Measurements from ENCODE around the gene FAM53A.
"Not testable (repeated sequence)": the region's sequence is repeated elsewhere in the genome, so short reads cannot be mapped to it uniquely, and the experiment has no call there.

FAM53A gene

GRCh38 chr4:1652088-1652487, 32.0 kb downstream of the FAM53A start:
- H3K27me3 ChIP-seq (ENCODE audit: control insufficient read depth, insufficient read depth, low read length), result no peaks in the 10 kb centered on the region
- H3K9ac ChIP-seq (ENCODE audit: low read length), result no peak overlapping the region
- no peaks in the 10 kb centered on the region for H3K4me1 ChIP-seq (ENCODE audit: control insufficient read depth, low read depth, low read length)
- H3K4me3 ChIP-seq (ENCODE audit: low read length), result no peak overlapping the region
- no peaks in the 10 kb centered on the region for H3K36me3 ChIP-seq (ENCODE audit: control insufficient read depth, low read depth, low read length)
- no peaks in the 10 kb centered on the region for H3K9me3 ChIP-seq (ENCODE audit: control insufficient read depth, low read depth, low read length)
- H3K27ac ChIP-seq (ENCODE audit: low read length), result no peak overlapping the region

- Histone ChIP-seq H3K9ac (ENCODE audit: low read length) (no peak overlapping the region), H3K4me1 (ENCODE audit: control insufficient read depth, low read depth, low read length) (no peaks in the 10 kb centered on the region), H3K27ac (ENCODE audit: low read length) (no peak overlapping the region), H3K9me3 (ENCODE audit: control insufficient read depth, low read depth, low read length) (no peaks in the 10 kb centered on the region), H3K4me3 (ENCODE audit: low read length) (no peak overlapping the region), H3K27me3 (ENCODE audit: control insufficient read depth, insufficient read depth, low read length) (no peaks in the 10 kb centered on the region), H3K36me3 (ENCODE audit: control insufficient read depth, low read depth, low read length) (no peaks in the 10 kb centered on the region)
These were observed 32.5 kb downstream of the FAM53A start for GRCh38 chr4:1651609-1652008.

GRCh38 chr4:1648962-1649361, 35.2 kb downstream of the FAM53A start:
- H3K27me3 ChIP-seq (ENCODE audit: control insufficient read depth, insufficient read depth, low read length), result no peaks in the 10 kb centered on the region
- H3K27ac ChIP-seq (ENCODE audit: low read length), result no peak overlapping the region
- H3K4me1 ChIP-seq (ENCODE audit: control insufficient read depth, low read depth, low read length), result peaks cover 5% of the 10 kb centered on the region
- no peak overlapping the region for H3K4me3 ChIP-seq (ENCODE audit: low read length)
- H3K9me3 ChIP-seq (ENCODE audit: control insufficient read depth, low read depth, low read length), result no peaks in the 10 kb centered on the region
- H3K36me3 ChIP-seq (ENCODE audit: control insufficient read depth, low read depth, low read length), result no peaks in the 10 kb centered on the region
- H3K9ac ChIP-seq (ENCODE audit: low read length), result no peak overlapping the region

GRCh38 chr4:1647432-1647831, 36.7 kb downstream of the FAM53A start:
- Histone ChIP-seq H3K27ac (ENCODE audit: low read length) (no peak overlapping the region), H3K36me3 (ENCODE audit: control insufficient read depth, low read depth, low read length) (no peaks in the 10 kb centered on the region), H3K4me3 (ENCODE audit: low read length) (no peak overlapping the region), H3K9ac (ENCODE audit: low read length) (no peak overlapping the region), H3K9me3 (ENCODE audit: control insufficient read depth, low read depth, low read length) (no peaks in the 10 kb centered on the region), H3K27me3 (ENCODE audit: control insufficient read depth, insufficient read depth, low read length) (no peaks in the 10 kb centered on the region), H3K4me1 (ENCODE audit: control insufficient read depth, low read depth, low read length) (peaks cover 5% of the 10 kb centered on the region)

GRCh38 chr4:1646690-1647089, 37.4 kb downstream of the FAM53A start:
- H3K9me3 ChIP-seq (ENCODE audit: control insufficient read depth, low read depth, low read length), result no peaks in the 10 kb centered on the region
- H3K36me3 ChIP-seq (ENCODE audit: control insufficient read depth, low read depth, low read length), result no peaks in the 10 kb centered on the region
- no peaks in the 10 kb centered on the region for H3K27me3 ChIP-seq (ENCODE audit: control insufficient read depth, insufficient read depth, low read length)
- H3K4me1 ChIP-seq (ENCODE audit: control insufficient read depth, low read depth, low read length), result peaks cover 5% of the 10 kb centered on the region
- no peak overlapping the region for H3K9ac ChIP-seq (ENCODE audit: low read length)
- H3K4me3 ChIP-seq (ENCODE audit: low read length), result no peak overlapping the region
- H3K27ac ChIP-seq (ENCODE audit: low read length), result no peak overlapping the region

- H3K4me3 ChIP-seq (ENCODE audit: low read length), result no peak overlapping the region
These were observed 39.0 kb downstream of the FAM53A start for GRCh38 chr4:1644891-1645657.

GRCh38 chr4:1643971-1644735, 40.0 kb downstream of the FAM53A start:
- Histone ChIP-seq H3K27me3 (ENCODE audit: control insufficient read depth, insufficient read depth, low read length) (no peaks in the 10 kb centered on the region), H3K4me1 (ENCODE audit: control insufficient read depth, low read depth, low read length) (peaks cover 5% of the 10 kb centered on the region), H3K4me3 (ENCODE audit: low read length) (no peak overlapping the region), H3K36me3 (ENCODE audit: control insufficient read depth, low read depth, low read length) (no peaks in the 10 kb centered on the region), H3K9me3 (ENCODE audit: control insufficient read depth, low read depth, low read length) (no peaks in the 10 kb centered on the region), H3K9ac (ENCODE audit: low read length) (no peak overlapping the region), H3K27ac (ENCODE audit: low read length) (no peak overlapping the region)

More at GRCh38 chr4:1644891-1645657, 39.0 kb downstream of the FAM53A start:
- Histone ChIP-seq H3K9me3 (ENCODE audit: control insufficient read depth, low read depth, low read length) (no peaks in the 10 kb centered on the region), H3K4me1 (ENCODE audit: control insufficient read depth, low read depth, low read length) (peaks cover 5% of the 10 kb centered on the region), H3K27me3 (ENCODE audit: control insufficient read depth, insufficient read depth, low read length) (no peaks in the 10 kb centered on the region), H3K9ac (ENCODE audit: low read length) (no peak overlapping the region), H3K27ac (ENCODE audit: low read length) (no peak overlapping the region), H3K36me3 (ENCODE audit: control insufficient read depth, low read depth, low read length) (no peaks in the 10 kb centered on the region)

GRCh38 chr4:1642196-1642951, 41.7 kb downstream of the FAM53A start:
- H3K9ac ChIP-seq (ENCODE audit: low read length), result no peak overlapping the region
- no peak overlapping the region for H3K27ac ChIP-seq (ENCODE audit: low read length)
- no peaks in the 10 kb centered on the region for H3K36me3 ChIP-seq (ENCODE audit: control insufficient read depth, low read depth, low read length)
- no peaks in the 10 kb centered on the region for H3K9me3 ChIP-seq (ENCODE audit: control insufficient read depth, low read depth, low read length)
- H3K27me3 ChIP-seq (ENCODE audit: control insufficient read depth, insufficient read depth, low read length), result no peaks in the 10 kb centered on the region
- H3K4me3 ChIP-seq (ENCODE audit: low read length), result no peak overlapping the region
- peaks cover 5% of the 10 kb centered on the region for H3K4me1 ChIP-seq (ENCODE audit: control insufficient read depth, low read depth, low read length)

- H3K27ac ChIP-seq (ENCODE audit: low read length), result no peak overlapping the region
- peaks cover 5% of the 10 kb centered on the region for H3K4me1 ChIP-seq (ENCODE audit: control insufficient read depth, low read depth, low read length)
- H3K27me3 ChIP-seq (ENCODE audit: control insufficient read depth, insufficient read depth, low read length), result no peaks in the 10 kb centered on the region
- H3K9ac ChIP-seq (ENCODE audit: low read length), result no peak overlapping the region
- H3K9me3 ChIP-seq (ENCODE audit: control insufficient read depth, low read depth, low read length), result no peaks in the 10 kb centered on the region
- H3K36me3 ChIP-seq (ENCODE audit: control insufficient read depth, low read depth, low read length), result no peaks in the 10 kb centered on the region
- no peak overlapping the region for H3K4me3 ChIP-seq (ENCODE audit: low read length)
These were observed 42.4 kb downstream of the FAM53A start for GRCh38 chr4:1641671-1642070.

GRCh38 chr4:1640716-1641503, 43.2 kb downstream of the FAM53A start:
- not testable (repeated sequence) for H3K27me3 ChIP-seq (ENCODE audit: control insufficient read depth, insufficient read depth, low read length); H3K9ac ChIP-seq (ENCODE audit: low read length); H3K4me3 ChIP-seq (ENCODE audit: low read length); H3K36me3 ChIP-seq (ENCODE audit: control insufficient read depth, low read depth, low read length); H3K4me1 ChIP-seq (ENCODE audit: control insufficient read depth, low read depth, low read length); H3K27ac ChIP-seq (ENCODE audit: low read length); H3K9me3 ChIP-seq (ENCODE audit: control insufficient read depth, low read depth, low read length)

- Histone ChIP-seq H3K9me3 (ENCODE audit: control insufficient read depth, low read depth, low read length) (no peaks in the 10 kb centered on the region), H3K9ac (ENCODE audit: low read length) (no peak overlapping the region), H3K27me3 (ENCODE audit: control insufficient read depth, insufficient read depth, low read length) (no peaks in the 10 kb centered on the region), H3K36me3 (ENCODE audit: control insufficient read depth, low read depth, low read length) (no peaks in the 10 kb centered on the region), H3K4me3 (ENCODE audit: low read length) (no peak overlapping the region), H3K27ac (ENCODE audit: low read length) (no peak overlapping the region), H3K4me1 (ENCODE audit: control insufficient read depth, low read depth, low read length) (peaks cover 5% of the 10 kb centered on the region)
These were observed 43.9 kb downstream of the FAM53A start for GRCh38 chr4:1640190-1640589.

Data from iPS-18a (cell line).